Bronchial epithelial cell (primary cell): ENCODE results near the gene CWC25. TPM values are rescaled to one million over a fixed set of nuclear protein-coding genes. Genes with fewer than 3 reads are reported as not detected.

Experiments
- DNase-seq: peaks from one replicate; pipeline ENCODE4 v3.0.0-alpha.2; 2010; ENCODE audit warnings: low read depth
- FAIRE-seq: peaks from 2 replicates; lab custom pipeline; 2011; peaks lifted over from hg19 to GRCh38; lab: Jason Lieb, UNC
- H3K27me3 ChIP-seq: 2 replicates; pipeline ENCODE4 v1.5.1; 2011; ENCODE audit warnings: low read length; ENCODE audit not compliant: control insufficient read depth, insufficient read depth
- H3K36me3 ChIP-seq: 2 replicates; pipeline ENCODE4 v1.5.1; 2011; ENCODE audit warnings: low read length; ENCODE audit not compliant: control insufficient read depth, insufficient read depth
- H3K4me3 ChIP-seq: 2 replicates; pipeline ENCODE4 v1.5.1; 2011; ENCODE audit warnings: mild to moderate bottlenecking, low read depth, low read length, control low read depth
- CTCF ChIP-seq: IDR thresholded peaks from 2 replicates; pipeline ENCODE4 v1.5.1; 2011; ENCODE audit warnings: mild to moderate bottlenecking, moderate library complexity, low read length, control low read depth, inconsistent platforms; ENCODE audit not compliant: insufficient read depth, severe bottlenecking
- total RNA-seq: library from RNA; depleted of rRNA; stranded (reverse); fragments of >200 nt; gene quantifications from 2 replicates; pipeline ENCODE4 v1.2.1, GENCODE V29; 2014

The CWC25 gene
- total RNA-seq, 1 donor from 2014 or later: 11.6 TPM

GRCh38 chr17:38853292-38854219 lies 28.4 kb upstream of the CWC25 start, which contains the start of gene RPL23:
Gene RPL23, minus strand, starts transcription at chr17:38853721. Its CDS starts 11 bp downstream, at chr17:38853710.
- Histone ChIP-seq H3K27me3 (no peaks in the 10 kb centered on the region), H3K4me3 (peak within 1 kb of the TSS; percentile 85), H3K36me3 (peaks cover 24% of the 10 kb centered on the region)
- TF ChIP-seq CTCF: no peak
- DNase-seq (peak; percentile 91), FAIRE-seq (no peak)

- no peak for TF ChIP-seq CTCF
- DNase-seq (no peak), FAIRE-seq (no peak)
- Histone ChIP-seq H3K4me3 (peak overlapping the region; percentile 85), H3K36me3 (peaks cover 28% of the 10 kb centered on the region), H3K27me3 (no peaks in the 10 kb centered on the region)
These were observed 27.7 kb upstream of the CWC25 start for GRCh38 chr17:38852771-38853291.

- no peak for TF ChIP-seq CTCF
- no peak for FAIRE-seq
- H3K4me3 ChIP-seq: peak overlapping the region; percentile 85
- peaks cover 29% of the 10 kb centered on the region for H3K36me3 ChIP-seq
- no peaks in the 10 kb centered on the region for H3K27me3 ChIP-seq
- no peak for DNase-seq
These were observed 26.3 kb upstream of the CWC25 start for GRCh38 chr17:38851434-38851833.

GRCh38 chr17:38850374-38850773 lies 25.3 kb upstream of the CWC25 start:
- no peak for DNase-seq
- TF ChIP-seq CTCF: no peak
- H3K4me3 ChIP-seq: no peak overlapping the region
- no peaks in the 10 kb centered on the region for H3K27me3 ChIP-seq
- FAIRE-seq: no peak
- H3K36me3 ChIP-seq: peaks cover 29% of the 10 kb centered on the region

- Histone ChIP-seq H3K27me3 (no peaks in the 10 kb centered on the region), H3K4me3 (no peak overlapping the region), H3K36me3 (peaks cover 29% of the 10 kb centered on the region)
- FAIRE-seq: no peak
- no peak for TF ChIP-seq CTCF
- DNase-seq: no peak
These were observed 24.0 kb upstream of the CWC25 start for GRCh38 chr17:38848939-38849605.
